ENCODE data around the gene KCNQ1.

DNA sequence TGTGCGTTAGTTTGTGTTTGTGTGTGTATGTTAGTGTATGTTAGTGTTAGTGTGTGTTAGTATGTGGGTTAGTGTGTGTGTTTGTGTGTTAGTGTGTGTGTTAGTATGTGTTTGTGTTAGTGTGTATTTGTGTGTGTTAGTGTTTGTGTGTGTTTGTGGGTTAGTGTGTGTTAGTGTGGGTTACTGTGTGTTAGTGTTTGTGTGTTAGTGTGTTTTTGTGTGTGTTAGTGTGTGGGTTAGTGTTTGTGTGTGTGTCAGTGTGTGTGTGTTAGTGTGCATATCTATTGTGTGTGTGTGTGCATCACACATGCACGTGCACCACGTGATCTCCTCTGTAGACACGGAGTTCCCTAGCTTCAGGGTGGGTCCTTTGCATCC is 139.6 kb downstream of the KCNQ1 start:
- TF ChIP-seq EZH2 (IDR thresholded peaks at IDR 0.05; ENCODE audit: low read length) = no peak
- TF ChIP-seq, protein P1, sequence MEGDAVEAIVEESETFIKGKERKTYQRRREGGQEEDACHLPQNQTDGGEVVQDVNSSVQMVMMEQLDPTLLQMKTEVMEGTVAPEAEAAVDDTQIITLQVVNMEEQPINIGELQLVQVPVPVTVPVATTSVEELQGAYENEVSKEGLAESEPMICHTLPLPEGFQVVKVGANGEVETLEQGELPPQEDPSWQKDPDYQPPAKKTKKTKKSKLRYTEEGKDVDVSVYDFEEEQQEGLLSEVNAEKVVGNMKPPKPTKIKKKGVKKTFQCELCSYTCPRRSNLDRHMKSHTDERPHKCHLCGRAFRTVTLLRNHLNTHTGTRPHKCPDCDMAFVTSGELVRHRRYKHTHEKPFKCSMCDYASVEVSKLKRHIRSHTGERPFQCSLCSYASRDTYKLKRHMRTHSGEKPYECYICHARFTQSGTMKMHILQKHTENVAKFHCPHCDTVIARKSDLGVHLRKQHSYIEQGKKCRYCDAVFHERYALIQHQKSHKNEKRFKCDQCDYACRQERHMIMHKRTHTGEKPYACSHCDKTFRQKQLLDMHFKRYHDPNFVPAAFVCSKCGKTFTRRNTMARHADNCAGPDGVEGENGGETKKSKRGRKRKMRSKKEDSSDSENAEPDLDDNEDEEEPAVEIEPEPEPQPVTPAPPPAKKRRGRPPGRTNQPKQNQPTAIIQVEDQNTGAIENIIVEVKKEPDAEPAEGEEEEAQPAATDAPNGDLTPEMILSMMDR (optimal IDR thresholded peaks at IDR 0.05 in 1 of 3, IDR thresholded peaks at IDR 0.05 in 1 of 3, conservative IDR thresholded peaks at IDR 0.05 in 1 of 3; ENCODE audit: extremely low read depth in 1 of 3, insufficient read depth in 2 of 3, low read length in 3 of 3) = no peak

All from keratinocyte (primary cell).